Right cardiac atrium (tissue), 5 donors: Measurements from ENCODE around the gene RNF123. TPM values are rescaled to one million over a fixed set of nuclear protein-coding genes. Genes with fewer than 3 reads are reported as not detected.

Experiments
- ATAC-seq, 2 donors: fragments of 200-7000 bp; cut with Tn5 transposase; one replicate each; pipeline versions ENCODE4 v1.8.0 to v1.9.1; 2020; ENCODE audit warnings: moderate library complexity in 2 of 2, mild to moderate bottlenecking in 1 of 2
- DNase-seq, 3 donors: peaks; one replicate each; pipeline ENCODE4 v3.0.0-alpha.2; 2020
- H3K27ac ChIP-seq: one replicate; pipeline ENCODE4 v1.5.1; 2013; ENCODE audit warnings: mild to moderate bottlenecking, low read length, control low read depth, moderate library complexity
- H3K27me3 ChIP-seq: one replicate; pipeline ENCODE4 v1.6.1; 2013; ENCODE audit not compliant: control insufficient read depth, insufficient read depth
- H3K4me1 ChIP-seq: one replicate; pipeline ENCODE4 v1.6.1; 2013; ENCODE audit warnings: low read length; ENCODE audit not compliant: control insufficient read depth, insufficient read depth
- H3K4me3 ChIP-seq: one replicate; pipeline ENCODE4 v1.5.1; 2013; ENCODE audit warnings: low read length, control low read depth
- H3K9me3 ChIP-seq: one replicate; pipeline ENCODE4 v1.6.1; 2013; ENCODE audit warnings: low read length; ENCODE audit not compliant: control insufficient read depth
- WGBS: extraction: QIAGEN DNeasy Blood & Tissue Kit; methylation state at CpG from one replicate; pipeline ENCODE4 v1.1.7; 2013; 5-methylcytosine and 5-hydroxymethylcytosine counted together
- intact Hi-C, 4 donors: fragments of 100-400 bp; cut with DNase I; formaldehyde crosslinking; loops; one replicate each; pipeline versions ENCODE4 v1.11.0 to v1.14.0; 2022 to 2023
- polyA plus RNA-seq: library from polyadenylated mRNA; stranded (reverse); fragments of 200-250 nt; gene quantifications from one replicate; pipeline ENCODE4 v1.2.3, GENCODE V29; 2013
- total RNA-seq, 4 donors: library from RNA; stranded (reverse); fragmentation: NEBNext Ultra II Directional; extraction: Animal tissue kit (Norgen Biotek cat#: 25700); gene quantifications; one replicate each; pipeline ENCODE4 v1.2.1, GENCODE V29; 2021
- donor health status: healthy with polysubstance abuse.
- donor health status: DM: no; HTN: yes; CAD: no.
- donor health status: DM: no; HTN: no; CAD: no.
- donor health status: DM: no; HTN: yes; CAD: no; lungs with severe emphysema.
- donor health status: DM: yes; HTN: yes; CAD: no.

Gene RNF123
- total and polyA plus RNA-seq, 5 donors: 24.4 to 44.6 (median 39.2) TPM

DNA sequence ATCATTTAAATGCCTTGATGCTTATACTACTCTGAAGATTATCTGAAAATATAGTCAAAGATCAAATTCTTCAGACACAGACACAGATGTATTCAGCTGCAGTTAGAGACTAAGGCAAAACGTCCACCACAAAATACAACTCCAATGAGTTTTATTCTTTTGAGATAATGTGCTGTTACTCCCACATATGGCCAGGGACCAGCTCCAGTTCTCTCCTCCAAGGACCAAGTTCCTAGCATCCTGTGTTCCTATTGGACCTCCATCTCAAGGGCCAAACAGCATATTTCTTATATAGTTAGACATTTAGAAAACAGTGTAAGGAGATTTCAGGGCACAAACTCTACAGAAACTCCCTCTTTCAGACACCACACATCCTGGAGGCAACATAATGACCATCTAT is 69.9 kb downstream of the RNF123 start:
- H3K4me1 ChIP-seq: no peaks in the 10 kb centered on the region
- H3K4me3 ChIP-seq: no peak overlapping the region
- DNase-seq (no peak), ATAC-seq (no peak)
- intact Hi-C loops: no loop called here
- whole genome bisulfite sequencing: 22% methylated on average over 1 of the region's 1 CpG
- no peaks in the 10 kb centered on the region for H3K27me3 ChIP-seq
- no peaks in the 10 kb centered on the region for H3K9me3 ChIP-seq
- no peak overlapping the region for H3K27ac ChIP-seq

DNA sequence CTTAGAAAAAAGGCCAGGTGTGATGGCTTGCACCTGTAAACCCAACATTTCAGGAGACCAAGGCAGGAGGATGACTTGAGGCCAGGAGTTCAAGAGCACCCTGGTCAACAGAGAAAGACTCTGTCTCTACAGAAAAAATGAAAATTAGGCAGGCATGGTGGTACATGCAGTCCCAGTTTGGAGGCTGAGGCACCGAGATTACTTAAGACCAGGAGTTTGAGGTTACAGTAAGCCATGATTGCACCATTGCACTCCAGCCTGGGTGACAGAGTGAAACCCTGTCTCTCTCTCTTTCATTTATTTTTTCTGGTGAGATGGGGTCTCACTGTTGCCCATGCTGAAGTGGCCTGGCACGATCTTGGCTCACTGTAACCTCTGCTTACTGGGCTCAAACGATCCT is 72.3 kb downstream of the RNF123 start:
- H3K27ac ChIP-seq: no peak overlapping the region
- WGBS: 91% methylated on average over 3 of the region's 3 CpGs
- no peak overlapping the region for H3K4me3 ChIP-seq
- H3K27me3 ChIP-seq: no peaks in the 10 kb centered on the region
- ATAC-seq: no peak
- no peak for DNase-seq
- H3K9me3 ChIP-seq: no peaks in the 10 kb centered on the region
- H3K4me1 ChIP-seq: no peaks in the 10 kb centered on the region
- intact Hi-C loops: no loop called here

DNA sequence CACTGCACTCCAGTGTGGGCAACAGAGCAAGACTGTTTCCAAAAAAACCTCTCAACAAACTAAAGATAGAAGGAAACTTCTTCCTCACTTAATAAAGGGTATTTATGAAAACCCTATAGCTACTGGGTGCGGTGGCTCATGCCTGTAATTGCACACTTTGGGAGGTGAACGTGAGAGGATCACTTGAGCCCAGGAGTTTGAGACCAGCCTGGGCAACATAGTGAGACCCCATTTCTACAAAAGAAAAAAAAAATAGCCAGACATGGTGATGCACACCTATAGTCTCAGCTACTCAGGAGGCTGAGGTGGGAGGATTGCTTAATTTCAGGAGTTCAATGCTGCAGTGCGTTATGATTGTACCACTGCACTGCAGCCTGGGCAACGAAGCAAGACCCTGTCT is 74.6 kb downstream of the RNF123 start:
- DNase-seq: no peak
- no peaks in the 10 kb centered on the region for H3K4me1 ChIP-seq
- ATAC-seq: no peak
- no peak overlapping the region for H3K4me3 ChIP-seq
- H3K9me3 ChIP-seq: no peaks in the 10 kb centered on the region
- no peak overlapping the region for H3K27ac ChIP-seq
- 98% methylated on average over 4 of the region's 4 CpGs for WGBS
- intact Hi-C loops: no loop called here
- H3K27me3 ChIP-seq: no peaks in the 10 kb centered on the region

DNA sequence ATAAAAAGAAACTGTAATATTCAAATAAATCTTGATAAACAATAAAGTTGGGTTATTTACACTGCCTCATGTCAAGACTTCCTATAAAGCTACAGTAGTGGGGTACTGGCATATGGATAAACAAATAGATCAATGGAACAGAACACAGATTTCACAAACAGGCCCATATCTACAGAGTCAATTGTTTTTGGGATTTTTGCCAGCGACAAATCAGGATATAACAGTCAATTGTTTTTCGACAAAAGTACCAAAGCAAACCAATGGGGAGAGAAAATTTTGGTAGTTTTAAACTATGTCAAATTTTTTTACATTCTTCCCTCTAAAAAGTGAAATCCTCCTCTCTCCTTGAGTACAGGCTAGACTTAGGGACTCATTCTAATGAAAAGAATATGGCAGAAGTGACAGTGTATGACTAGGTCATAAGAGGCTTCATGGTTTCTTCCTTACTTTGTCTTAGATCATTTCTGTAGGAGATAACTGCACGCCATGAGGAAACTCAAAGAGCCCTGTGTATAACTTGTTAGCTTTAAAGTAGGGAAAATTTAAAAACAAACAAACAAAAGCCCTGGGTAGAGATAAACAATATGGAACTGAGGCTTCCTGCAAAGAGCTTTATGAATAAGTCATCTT is 80.0 kb downstream of the RNF123 start:
- ATAC-seq (no peak), DNase-seq (no peak)
- Histone ChIP-seq H3K27ac (no peak overlapping the region), H3K4me3 (no peak overlapping the region), H3K4me1 (no peaks in the 10 kb centered on the region), H3K27me3 (no peaks in the 10 kb centered on the region), H3K9me3 (no peaks in the 10 kb centered on the region)
- intact Hi-C loops: no loop called here
- WGBS: 85% methylated on average over 3 of the region's 3 CpGs

DNA sequence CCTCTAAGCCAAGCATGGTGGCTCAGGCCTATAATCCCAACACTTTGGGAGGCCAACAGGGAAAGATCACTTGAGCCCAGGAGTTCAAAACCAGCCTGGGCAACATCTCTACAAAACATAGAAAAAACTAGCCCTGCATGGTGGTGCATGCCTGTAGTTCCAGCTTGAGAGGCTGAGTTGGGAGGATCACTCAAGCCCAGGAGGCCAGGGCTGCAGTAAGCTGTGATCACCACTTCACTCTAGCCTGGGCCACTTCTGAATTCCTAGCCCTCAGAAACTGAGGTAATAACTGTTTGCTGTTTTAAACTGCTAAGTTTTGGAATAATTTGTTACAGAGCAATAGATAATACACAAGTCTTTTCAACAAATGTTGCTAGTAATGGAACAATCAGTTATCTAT is 80.6 kb downstream of the RNF123 start:
- Histone ChIP-seq H3K27ac (no peak overlapping the region), H3K9me3 (no peaks in the 10 kb centered on the region), H3K4me1 (no peaks in the 10 kb centered on the region), H3K27me3 (no peaks in the 10 kb centered on the region), H3K4me3 (no peak overlapping the region)
- peak in 1 of 2 donors; percentile 41 for ATAC-seq
- no peak for DNase-seq
- intact Hi-C loops: no loop called here

Other genes with a start within 250 kb of the RNF123 start
- gene DAG1, start 219.3 kb upstream of the RNF123 start, total RNA-seq: 100 to 1,000 TPM; 113 to 141 (median 121) TPM
- 64.0 TPM for gene DAG1, start 219.3 kb upstream of the RNF123 start, polyA plus RNA-seq
- 1 to 10 TPM in 1 of 4 donors, under 1 TPM in 3; 0.25 to 1.4 (median 0.39) TPM for gene BSN, start 135.1 kb upstream of the RNF123 start, total RNA-seq
- 0.38 TPM for gene BSN, start 135.1 kb upstream of the RNF123 start, polyA plus RNA-seq
- gene APEH, start 15.2 kb upstream of the RNF123 start, total RNA-seq: 100 to 1,000 TPM in 1 of 4 donors, 10 to 100 TPM in 3; 75.7 to 110 (median 93.6) TPM
- gene APEH, start 15.2 kb upstream of the RNF123 start, polyA plus RNA-seq: 37.4 TPM
- gene MST1, start 83 bp upstream of the RNF123 start, total RNA-seq: 1 to 10 TPM; 3.5 to 7.5 (median 6.6) TPM
- gene MST1, start 83 bp upstream of the RNF123 start, polyA plus RNA-seq: 6.2 TPM
- gene AMIGO3, start 30.1 kb downstream of the RNF123 start, total RNA-seq: under 1 TPM in 1 of 4 donors, not detected in 3; 0.09 TPM
- gene AMIGO3, start 30.1 kb downstream of the RNF123 start, polyA plus RNA-seq: 0.57 TPM
- 10 to 100 TPM; 12.6 to 34.7 (median 19.6) TPM for gene GMPPB, start 34.4 kb downstream of the RNF123 start, total RNA-seq
- 13.2 TPM for gene GMPPB, start 34.4 kb downstream of the RNF123 start, polyA plus RNA-seq
- gene IP6K1, start 97.0 kb downstream of the RNF123 start, total RNA-seq: 10 to 100 TPM; 18.4 to 24.0 (median 21.7) TPM
- 14.6 TPM for gene IP6K1, start 97.0 kb downstream of the RNF123 start, polyA plus RNA-seq
- gene CDHR4, start 110.3 kb downstream of the RNF123 start, total RNA-seq: under 1 TPM in 1 of 4 donors, not detected in 3; 0.29 TPM
- 0.07 TPM for gene CDHR4, start 110.3 kb downstream of the RNF123 start, polyA plus RNA-seq
- 1 to 10 TPM; 2.2 to 6.4 (median 4.6) TPM for gene INKA1, start 113.7 kb downstream of the RNF123 start, total RNA-seq
- gene INKA1, start 113.7 kb downstream of the RNF123 start, polyA plus RNA-seq: 3.9 TPM
- gene UBA7, start 124.4 kb downstream of the RNF123 start, total RNA-seq: 10 to 100 TPM; 25.5 to 40.5 (median 38.2) TPM
- 25.1 TPM for gene UBA7, start 124.4 kb downstream of the RNF123 start, polyA plus RNA-seq
- 1 to 10 TPM in 3 of 4 donors, under 1 TPM in 1; 0.68 to 1.5 (median 1.3) TPM for gene TRAIP, start 167.0 kb downstream of the RNF123 start, total RNA-seq
- gene TRAIP, start 167.0 kb downstream of the RNF123 start, polyA plus RNA-seq: 0.81 TPM
- not detected for gene CAMKV, start 180.3 kb downstream of the RNF123 start, total RNA-seq
- gene CAMKV, start 180.3 kb downstream of the RNF123 start, polyA plus RNA-seq: not detected
- 1 to 10 TPM in 3 of 4 donors, under 1 TPM in 1; 0.94 to 2.7 (median 2.1) TPM for gene MST1R, start 214.3 kb downstream of the RNF123 start, total RNA-seq
- 1.9 TPM for gene MST1R, start 214.3 kb downstream of the RNF123 start, polyA plus RNA-seq
- 1 to 10 TPM; 7.4 to 9.0 (median 8.0) TPM for gene MON1A, start 240.3 kb downstream of the RNF123 start, total RNA-seq
- gene MON1A, start 240.3 kb downstream of the RNF123 start, polyA plus RNA-seq: 8.2 TPM